ENCODE measurements around the gene MRPS2.
"Not testable (repeated sequence)": the region's sequence is repeated elsewhere in the genome, so short reads cannot be mapped to it uniquely, and the experiment has no call there.

MRPS2 gene

GRCh38 chr9:135531096-135531495 lies 30.6 kb downstream of the MRPS2 start:
- no peak for DNase-seq (ENCODE audit: low read depth in 2 of 2)

GRCh38 chr9:135533113-135533512 lies 32.6 kb downstream of the MRPS2 start:
- DNase-seq (ENCODE audit: low read depth in 2 of 2): no peak

- no peak for DNase-seq (ENCODE audit: low read depth in 2 of 2)
These were observed 33.2 kb downstream of the MRPS2 start for GRCh38 chr9:135533674-135534073.

GRCh38 chr9:135534192-135534711 lies 33.8 kb downstream of the MRPS2 start:
- not testable (repeated sequence) for DNase-seq (ENCODE audit: low read depth in 2 of 2)

- DNase-seq (ENCODE audit: low read depth in 2 of 2): not testable (repeated sequence)
These were observed 34.3 kb downstream of the MRPS2 start for GRCh38 chr9:135534826-135535225.

GRCh38 chr9:135535631-135536030 lies 35.1 kb downstream of the MRPS2 start:
- DNase-seq (ENCODE audit: low read depth in 2 of 2): not testable (repeated sequence)

- DNase-seq (ENCODE audit: low read depth in 2 of 2): no peak
These were observed 35.7 kb downstream of the MRPS2 start for GRCh38 chr9:135536216-135536615.

- not testable (repeated sequence) for DNase-seq (ENCODE audit: low read depth in 2 of 2)
These were observed 42.9 kb downstream of the MRPS2 start for GRCh38 chr9:135543262-135543894.

GRCh38 chr9:135544981-135545635 lies 44.6 kb downstream of the MRPS2 start:
- DNase-seq (ENCODE audit: low read depth in 2 of 2): no peak

- not testable (repeated sequence) for DNase-seq (ENCODE audit: low read depth in 2 of 2)
These were observed 45.2 kb downstream of the MRPS2 start, which contains the start of gene OBP2A for GRCh38 chr9:135545646-135546176. TSS of gene OBP2A (plus strand) at chr9:135546126. CDS start at chr9:135546181, 55 bp downstream.

- not testable (repeated sequence) for DNase-seq (ENCODE audit: low read depth in 2 of 2)
These were observed 46.5 kb downstream of the MRPS2 start for GRCh38 chr9:135546792-135547617.

- DNase-seq (ENCODE audit: low read depth in 2 of 2): no peak
These were observed 47.6 kb downstream of the MRPS2 start for GRCh38 chr9:135547756-135548736.

GRCh38 chr9:135549478-135550343 lies 49.2 kb downstream of the MRPS2 start:
- DNase-seq (ENCODE audit: low read depth in 2 of 2): not testable (repeated sequence)

- DNase-seq (ENCODE audit: low read depth in 2 of 2): no peak
These were observed 49.9 kb downstream of the MRPS2 start for GRCh38 chr9:135550344-135550918.

GRCh38 chr9:135551031-135551430 lies 50.5 kb downstream of the MRPS2 start:
- DNase-seq (ENCODE audit: low read depth in 2 of 2): no peak

GRCh38 chr9:135551456-135551855 lies 51.0 kb downstream of the MRPS2 start:
- DNase-seq (ENCODE audit: low read depth in 2 of 2): no peak

GRCh38 chr9:135552021-135552697 lies 51.7 kb downstream of the MRPS2 start:
- no peak for DNase-seq (ENCODE audit: low read depth in 2 of 2)

- DNase-seq (ENCODE audit: low read depth in 2 of 2): no peak
These were observed 52.3 kb downstream of the MRPS2 start for GRCh38 chr9:135552698-135553171.
